PC-9 (cell line): ENCODE results near the gene ACE2. TPM values are rescaled to one million over a fixed set of nuclear protein-coding genes. Genes with fewer than 3 reads are reported as not detected.

Experiments
- BruUV-seq: library from RNA; stranded (reverse); fragments of 400-500 nt; replicated peaks from 2 replicates; lab custom pipeline; 2021; lab: Mats Ljungman, UMichigan
- CTCF ChIA-PET: fragments of 300-600 bp; sonication (Branson Sonifier 250); formaldehyde crosslinking; loops from one replicate; lab custom pipeline; 2022; ENCODE audit warnings: antibody characterized with exemption; lab: Charles Lee
- POLR2A ChIA-PET: fragments of 300-600 bp; sonication (Branson Sonifier 250); formaldehyde crosslinking; loops from one replicate; lab custom pipeline; 2022; ENCODE audit warnings: antibody characterized with exemption; ENCODE audit not compliant: unreplicated experiment; lab: Charles Lee
- DNase-seq, 2 experiments: peaks; one replicate each; pipeline versions ENCODE4 v3.0.0 to v3.0.0-alpha.2; 2015 to 2022; ENCODE audit warnings: mixed read lengths in 1 of 2
- H2AFZ ChIP-seq: fragments of 200-600 bp; sonication (generic); 2 replicates; pipeline ENCODE4 v1.8.1; 2017; ENCODE audit warnings: antibody characterized with exemption
- H3F3A ChIP-seq: fragments of 200-600 bp; sonication (generic); 2 replicates; pipeline ENCODE4 v1.8.1; 2017; ENCODE audit warnings: antibody characterized with exemption, mild to moderate bottlenecking, low read depth; ENCODE audit not compliant: insufficient read depth
- H3K27ac ChIP-seq: fragments of 200-600 bp; sonication (generic); 2 replicates; pipeline ENCODE4 v1.6.1; 2016; ENCODE audit warnings: mixed run types
- H3K27me3 ChIP-seq: fragments of 200-600 bp; sonication (generic); 2 replicates; pipeline ENCODE4 v1.6.1; 2016; ENCODE audit warnings: low read depth, mixed run types; ENCODE audit not compliant: insufficient read depth
- H3K36me3 ChIP-seq: fragments of 200-600 bp; sonication (generic); 2 replicates; pipeline ENCODE4 v1.6.1; 2016; ENCODE audit warnings: low read depth, mixed run types
- H3K4me1 ChIP-seq: fragments of 200-600 bp; sonication (generic); replicated peaks from 2 replicates; pipeline ENCODE4 v1.6.1; 2016; ENCODE audit warnings: mixed run types; ENCODE audit not compliant: insufficient read depth
- H3K4me2 ChIP-seq: fragments of 200-600 bp; sonication (generic); 2 replicates; pipeline ENCODE4 v1.6.1; 2017; ENCODE audit warnings: mixed run types
- H3K4me3 ChIP-seq: fragments of 200-600 bp; sonication (generic); 2 replicates; pipeline ENCODE4 v1.6.1; 2016; ENCODE audit warnings: mixed run types
- H3K79me2 ChIP-seq: fragments of 200-600 bp; sonication (generic); 2 replicates; pipeline ENCODE4 v1.6.1; 2017; ENCODE audit warnings: low read depth, mixed run types
- H3K9me2 ChIP-seq: fragments of 200-600 bp; sonication (generic); 2 replicates; pipeline ENCODE4 v1.8.1; 2017; ENCODE audit warnings: mild to moderate bottlenecking; ENCODE audit not compliant: insufficient read depth
- H3K9me3 ChIP-seq: fragments of 200-600 bp; sonication (generic); 2 replicates; pipeline ENCODE4 v1.8.1; 2016; ENCODE audit warnings: low read depth; ENCODE audit not compliant: insufficient read depth
- H4K20me1 ChIP-seq: fragments of 200-600 bp; sonication (generic); 2 replicates; pipeline ENCODE4 v1.8.1; 2017; ENCODE audit not compliant: insufficient read depth
- EZH2 ChIP-seq: fragments of 200-600 bp; sonication (generic); IDR thresholded peaks from 2 replicates; pipeline ENCODE4 v1.8.0; 2017; ENCODE audit warnings: antibody characterized with exemption, low read depth
- intact Hi-C: fragments of 100-400 bp; cut with micrococcal nuclease; formaldehyde crosslinking; loops from one replicate; pipeline ENCODE4 v1.10.0; 2022; ENCODE audit not compliant: unreplicated experiment
- total RNA-seq: library from RNA; stranded (reverse); gene quantifications from 2 replicates; pipeline ENCODE4 v1.2.3, GENCODE V29; 2021
- TF ChIP-seq, protein P1 (sequence below): fragments of 200-600 bp; sonication (generic); conservative IDR thresholded peaks from 2 replicates; pipeline ENCODE4 v1.6.1; 2017; ENCODE audit warnings: mixed run types, antibody characterized with exemption, mild to moderate bottlenecking, moderate library complexity

ACE2 gene
- total RNA-seq, 1 experiment from 2014 or later: 3.4 TPM

DNA sequence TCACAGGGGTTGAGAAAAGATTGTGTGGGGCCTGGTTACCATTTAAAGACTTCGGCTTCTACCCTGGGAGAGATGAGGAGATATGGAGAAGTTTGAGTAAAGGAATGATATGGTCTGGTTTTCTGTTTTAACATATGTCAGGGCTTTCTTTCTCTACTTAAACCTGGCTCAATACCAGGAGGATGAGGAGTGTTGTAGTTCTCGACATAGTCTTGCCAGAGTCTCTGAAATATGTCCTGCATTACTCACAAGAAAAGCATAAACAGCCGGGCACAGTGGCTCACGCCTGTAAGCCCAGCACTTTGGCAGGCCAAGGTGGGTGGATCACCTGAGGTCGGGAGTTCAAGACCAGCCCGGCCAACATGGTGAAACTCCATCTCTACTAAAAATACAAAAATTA, 16.4 kb upstream of the ACE2 start:
- peaks cover 5% of the 10 kb centered on the region; the same call in 1 of the 2 replicates for H3K9me3 ChIP-seq
- no peaks in the 10 kb centered on the region for H3K9me2 ChIP-seq
- BruUV-seq: no TSS peak
- TF ChIP-seq EZH2: no peak
- TF ChIP-seq, protein P1, sequence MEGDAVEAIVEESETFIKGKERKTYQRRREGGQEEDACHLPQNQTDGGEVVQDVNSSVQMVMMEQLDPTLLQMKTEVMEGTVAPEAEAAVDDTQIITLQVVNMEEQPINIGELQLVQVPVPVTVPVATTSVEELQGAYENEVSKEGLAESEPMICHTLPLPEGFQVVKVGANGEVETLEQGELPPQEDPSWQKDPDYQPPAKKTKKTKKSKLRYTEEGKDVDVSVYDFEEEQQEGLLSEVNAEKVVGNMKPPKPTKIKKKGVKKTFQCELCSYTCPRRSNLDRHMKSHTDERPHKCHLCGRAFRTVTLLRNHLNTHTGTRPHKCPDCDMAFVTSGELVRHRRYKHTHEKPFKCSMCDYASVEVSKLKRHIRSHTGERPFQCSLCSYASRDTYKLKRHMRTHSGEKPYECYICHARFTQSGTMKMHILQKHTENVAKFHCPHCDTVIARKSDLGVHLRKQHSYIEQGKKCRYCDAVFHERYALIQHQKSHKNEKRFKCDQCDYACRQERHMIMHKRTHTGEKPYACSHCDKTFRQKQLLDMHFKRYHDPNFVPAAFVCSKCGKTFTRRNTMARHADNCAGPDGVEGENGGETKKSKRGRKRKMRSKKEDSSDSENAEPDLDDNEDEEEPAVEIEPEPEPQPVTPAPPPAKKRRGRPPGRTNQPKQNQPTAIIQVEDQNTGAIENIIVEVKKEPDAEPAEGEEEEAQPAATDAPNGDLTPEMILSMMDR: no peak
- H3K4me3 ChIP-seq: no peak overlapping the region
- POLR2A ChIA-PET: no interaction called here
- peaks cover 30% of the 10 kb centered on the region for H3K4me1 ChIP-seq
- H3K27ac ChIP-seq: no peak overlapping the region
- H2AFZ ChIP-seq: no peak overlapping the region
- H4K20me1 ChIP-seq: no peaks in the 10 kb centered on the region
- CTCF ChIA-PET: no interaction called here
- no peaks in the 10 kb centered on the region for H3K36me3 ChIP-seq
- H3K27me3 ChIP-seq: no peaks in the 10 kb centered on the region
- no peaks in the 10 kb centered on the region for H3K79me2 ChIP-seq
- H3F3A ChIP-seq: peaks cover 24% of the 10 kb centered on the region
- no peak for DNase-seq
- no peak overlapping the region for H3K4me2 ChIP-seq
- intact Hi-C loops: no loop called here

GRCh38 chrX:15616531-15616930, 15.8 kb upstream of the ACE2 start:
- Histone ChIP-seq H3K27ac (no peak overlapping the region), H3K36me3 (no peaks in the 10 kb centered on the region), H3K4me3 (no peak overlapping the region), H4K20me1 (no peaks in the 10 kb centered on the region), H3K27me3 (no peaks in the 10 kb centered on the region), H3K9me3 (peaks cover 5% of the 10 kb centered on the region; the same call in 1 of the 2 replicates), H3K9me2 (no peaks in the 10 kb centered on the region), H3K4me1 (peaks cover 30% of the 10 kb centered on the region), H3K4me2 (no peak overlapping the region), H3K79me2 (no peaks in the 10 kb centered on the region), H3F3A (peaks cover 24% of the 10 kb centered on the region), H2AFZ (no peak overlapping the region)
- no peak for DNase-seq
- POLR2A ChIA-PET: no interaction called here
- CTCF ChIA-PET: no interaction called here
- no peak for TF ChIP-seq EZH2
- TF ChIP-seq, protein P1: no peak
- no TSS peak for BruUV-seq
- intact Hi-C loops: no loop called here

GRCh38 chrX:15607067-15607466, 6.3 kb upstream of the ACE2 start:
- Histone ChIP-seq H3F3A (no peaks in the 10 kb centered on the region), H3K79me2 (no peaks in the 10 kb centered on the region), H3K36me3 (no peaks in the 10 kb centered on the region), H3K4me1 (peaks cover 23% of the 10 kb centered on the region), H3K27ac (no peak overlapping the region), H3K9me3 (no peaks in the 10 kb centered on the region), H3K4me3 (no peak overlapping the region), H4K20me1 (no peaks in the 10 kb centered on the region), H3K27me3 (no peaks in the 10 kb centered on the region), H2AFZ (no peak overlapping the region), H3K9me2 (no peaks in the 10 kb centered on the region), H3K4me2 (no peak overlapping the region)
- intact Hi-C loops: no loop called here
- TF ChIP-seq, protein P1: no peak
- TF ChIP-seq EZH2: no peak
- POLR2A ChIA-PET: no interaction called here
- DNase-seq: no peak
- BruUV-seq: no TSS peak
- CTCF ChIA-PET: no interaction called here
